Measurements from ENCODE around the gene LAMA5. TPM values are rescaled to one million over a fixed set of nuclear protein-coding genes. Genes with fewer than 3 reads are reported as not detected.

The LAMA5 gene
- polyA plus RNA-seq, 2 of the 4 experiments (the other 2 are of a cell fraction) = 20.4 to 196 TPM

GRCh38 chr20:62302341-62303061, 64.6 kb downstream of the LAMA5 start, which contains the start of gene ADRM1 (continued):
- TF ChIP-seq ELK1 (IDR thresholded peaks at IDR 0.05; ENCODE audit: low read depth, low read length) (no peak), EP300 (IDR thresholded peaks at IDR 0.05) (no peak), MAFK (IDR thresholded peaks at IDR 0.05; ENCODE audit: partially characterized antibody) (peak; percentile 96), POLR2AphosphoS2 (conservative IDR thresholded peaks at IDR 0.05; ENCODE audit: low read length) (no peak), ESRRA (IDR thresholded peaks at IDR 0.05; ENCODE audit: borderline replicate concordance, low read length) (no peak), RARB (CRISPR knock-in tag; IDR thresholded peaks at IDR 0.05) (no peak), SREBF2 (IDR thresholded peaks at IDR 0.05) (no peak), KDM5A (IDR thresholded peaks at IDR 0.05) (peak; percentile 44; the same call in 1 of the 2 replicates), PBX3 (IDR thresholded peaks at IDR 0.05) (peak; percentile 93), CBX2 (IDR thresholded peaks at IDR 0.05; ENCODE audit: borderline replicate concordance, low read depth) (no peak), TFCP2L1 (CRISPR knock-in tag; IDR thresholded peaks at IDR 0.05) (no peak), CTCF (IDR thresholded peaks at IDR 0.05) (peak; percentile 81), BHLHE40 (IDR thresholded peaks at IDR 0.05; ENCODE audit: low read depth, low read length) (no peak), PHF8 (IDR thresholded peaks at IDR 0.05; ENCODE audit: borderline replicate concordance, low read depth) (peak; percentile 47; the same call in 1 of the 2 replicates), CEBPB (IDR thresholded peaks at IDR 0.05) (no peak), HOXA7 (CRISPR knock-in tag; IDR thresholded peaks at IDR 0.05) (no peak; the same call in 1 of the 2 replicates), HOXB5 (CRISPR knock-in tag; IDR thresholded peaks at IDR 0.05) (no peak), NR3C1 (IDR thresholded peaks at IDR 0.05) (no peak), GATA3 (IDR thresholded peaks at IDR 0.05; ENCODE audit: borderline replicate concordance) (no peak; the same call in 1 of the 2 replicates), HES2 (IDR thresholded peaks at IDR 0.05) (no peak), HMGXB4 (CRISPR knock-in tag; IDR thresholded peaks at IDR 0.05; ENCODE audit: borderline replicate concordance) (no peak; the same call in 1 of the 2 replicates), ZC3H11A (IDR thresholded peaks at IDR 0.05) (no peak), EHF (CRISPR knock-in tag; IDR thresholded peaks at IDR 0.05) (no peak)

All from A549 (cell line).